LNCAP (cell line): ENCODE measurements around the gene KIF1B.

Experiments
- CTCF ChIP-seq: fragments of 450-650 bp; IDR thresholded peaks from 2 replicates; pipeline ENCODE4 v1.5.1; 2017; ENCODE audit warnings: mild to moderate bottlenecking

Gene KIF1B

DNA sequence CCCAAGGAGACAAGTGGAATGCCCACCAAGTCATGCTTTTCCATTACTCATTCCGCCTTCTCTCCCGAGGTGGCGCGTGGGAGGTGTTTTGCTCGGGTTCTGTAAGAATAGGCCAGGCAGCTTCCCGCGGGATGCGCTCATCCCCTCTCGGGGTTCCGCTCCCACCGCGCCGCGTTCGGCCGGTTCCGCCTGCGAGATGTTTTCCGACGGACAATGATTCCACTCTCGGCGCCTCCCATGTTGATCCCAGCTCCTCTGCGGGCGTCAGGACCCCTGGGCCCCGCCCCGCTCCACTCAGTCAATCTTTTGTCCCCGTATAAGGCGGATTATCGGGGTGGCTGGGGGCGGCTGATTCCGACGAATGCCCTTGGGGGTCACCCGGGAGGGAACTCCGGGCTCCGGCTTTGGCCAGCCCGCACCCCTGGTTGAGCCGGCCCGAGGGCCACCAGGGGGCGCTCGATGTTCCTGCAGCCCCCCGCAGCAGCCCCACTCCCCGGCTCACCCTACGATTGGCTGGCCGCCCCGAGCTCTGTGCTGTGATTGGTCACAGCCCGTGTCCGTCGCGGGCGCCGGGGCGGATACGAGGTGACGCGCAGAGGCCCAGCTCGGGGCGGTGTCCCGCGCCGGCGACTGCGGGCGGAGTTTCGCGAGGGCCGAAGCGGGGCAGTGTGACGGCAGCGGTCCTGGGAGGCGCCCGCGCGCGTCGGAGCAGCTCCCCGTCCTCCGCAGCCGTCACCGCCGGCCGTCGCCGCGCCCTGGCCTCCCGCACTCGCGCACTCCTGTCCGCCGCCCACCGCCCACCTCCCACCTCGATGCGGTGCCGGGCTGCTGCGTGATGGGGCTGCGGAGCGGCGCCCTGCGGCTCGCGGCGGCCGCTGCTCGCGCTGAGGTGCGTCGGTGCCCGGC is at the start of gene KIF1B:
TSS of gene KIF1B (plus strand) at position 666 of the 906 bp plus-strand sequence. CDS start 21,759 bp downstream, outside the sequence.
- peak; percentile 98 for TF ChIP-seq CTCF

DNA sequence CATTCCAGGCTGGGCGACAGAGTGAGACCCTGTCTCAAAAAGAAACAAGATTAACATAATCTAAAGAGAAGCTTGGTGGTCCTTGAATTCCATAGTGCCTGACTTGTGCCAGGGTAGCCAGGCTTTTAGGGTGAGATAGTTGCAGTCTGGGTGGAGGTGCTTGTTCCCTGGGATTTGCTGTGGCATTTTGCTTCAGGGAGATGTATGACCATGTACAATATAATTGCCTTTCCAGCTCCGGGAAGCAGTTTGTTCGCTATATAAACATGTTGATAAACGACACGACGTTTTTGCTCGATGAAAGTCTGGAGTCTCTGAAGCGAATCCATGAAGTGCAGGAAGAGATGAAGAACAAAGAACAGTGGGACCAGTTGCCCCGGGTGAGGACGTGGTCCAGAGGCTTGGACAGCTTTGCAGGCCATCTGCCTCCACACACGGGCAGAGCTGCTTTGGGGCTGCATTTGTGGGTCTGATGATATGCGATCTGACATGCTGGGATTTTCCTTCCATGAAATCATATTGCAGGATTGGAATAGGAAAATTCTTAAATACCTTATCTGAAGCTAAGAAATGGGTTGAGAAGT is 49.4 kb upstream of the KIF1B start:
- TF ChIP-seq CTCF, result no peak

GRCh38 chr1:10161541-10162290 is 48.7 kb upstream of the KIF1B start:
- no peak for TF ChIP-seq CTCF

- no peak for TF ChIP-seq CTCF
Observed at GRCh38 chr1:10168912-10169514, 41.4 kb upstream of the KIF1B start.

GRCh38 chr1:10170239-10170574 is 40.2 kb upstream of the KIF1B start:
- no peak for TF ChIP-seq CTCF

DNA sequence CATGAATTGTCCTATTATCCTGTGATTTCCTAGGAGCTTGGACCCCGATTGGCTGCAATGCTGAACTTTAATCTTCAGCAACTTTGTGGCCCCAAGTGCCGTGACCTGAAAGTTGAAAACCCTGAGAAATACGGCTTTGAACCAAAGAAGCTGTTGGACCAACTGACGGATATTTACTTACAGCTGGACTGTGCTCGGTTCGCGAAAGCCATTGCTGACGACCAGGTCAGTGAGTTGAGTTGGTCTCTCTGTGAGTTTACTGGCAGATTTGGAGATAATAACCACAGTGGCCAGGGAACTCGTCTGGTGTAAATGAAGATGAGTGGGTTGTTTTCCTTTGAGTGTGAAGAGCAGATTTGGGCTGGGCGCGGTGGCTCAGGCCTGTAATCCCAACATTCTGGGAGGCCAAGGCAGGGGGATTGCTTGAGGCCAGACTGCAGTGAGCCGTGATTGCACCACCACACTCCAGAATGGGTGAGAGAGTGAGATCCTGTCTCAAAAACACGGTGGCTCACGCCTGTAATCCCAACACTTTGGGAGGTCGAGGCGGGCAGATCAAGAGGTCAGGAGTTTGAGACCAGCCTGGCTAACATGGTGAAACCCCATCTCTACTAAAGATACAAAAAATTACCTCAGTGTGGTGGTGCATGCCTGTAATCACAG is 39.1 kb upstream of the KIF1B start:
- TF ChIP-seq CTCF, result no peak
